Naive B cell (primary cell): Measurements from ENCODE around the gene SCMH1. TPM values are rescaled to one million over a fixed set of nuclear protein-coding genes. Genes with fewer than 3 reads are reported as not detected.
"Not testable (repeated sequence)": the region's sequence is repeated elsewhere in the genome, so short reads cannot be mapped to it uniquely, and the experiment has no call there.

Experiments used
- ATAC-seq, 2 donors: fragments of 150-1000 bp; cut with Tn5 transposase; 2 replicates each; pipeline ENCODE4 v1.10.0; 2021; ENCODE audit warnings: low read depth in 2 of 2, mild to moderate bottlenecking in 2 of 2, moderate library complexity in 2 of 2
- DNase-seq: peaks from one replicate; pipeline ENCODE4 v3.0.0; 2022
- H3K27ac Mint-ChIP-seq, 6 donors: one replicate each; pipeline ENCODE4 v1.8.0; 2020 to 2022; ENCODE audit warnings: mild to moderate bottlenecking in 6 of 6, mixed read lengths in 6 of 6, moderate library complexity in 5 of 6, inconsistent platforms in 2 of 6
- H3K27me3 Mint-ChIP-seq, 3 donors: one replicate each; pipeline ENCODE4 v1.8.0; 2021 to 2022; ENCODE audit warnings: mixed read lengths in 3 of 3, mild to moderate bottlenecking in 1 of 3
- H3K36me3 Mint-ChIP-seq, 2 donors: one replicate each; pipeline ENCODE4 v1.8.0; 2020 to 2022; ENCODE audit warnings: mixed read lengths in 2 of 2, inconsistent platforms in 1 of 2, mild to moderate bottlenecking in 1 of 2
- H3K4me1 Mint-ChIP-seq, 3 donors: one replicate each; pipeline ENCODE4 v1.8.0; 2020 to 2022; ENCODE audit warnings: mixed read lengths in 3 of 3, inconsistent platforms in 1 of 3, mild to moderate bottlenecking in 1 of 3, moderate library complexity in 1 of 3
- H3K4me3 Mint-ChIP-seq, 8 donors: one replicate each; pipeline ENCODE4 v1.8.0; 2020 to 2022; ENCODE audit warnings: mild to moderate bottlenecking in 8 of 8, mixed read lengths in 8 of 8, moderate library complexity in 8 of 8, inconsistent platforms in 2 of 8
- H3K9me3 Mint-ChIP-seq, 7 donors: one replicate each; pipeline ENCODE4 v1.8.0; 2020 to 2022; ENCODE audit warnings: mixed read lengths in 7 of 7, mild to moderate bottlenecking in 5 of 7, inconsistent platforms in 2 of 7, moderate library complexity in 1 of 7
- polyA plus RNA-seq, 6 donors: library from polyadenylated mRNA; unstranded; fragments of 300-500 nt; fragmentation: Illumina TruSeq; gene quantifications; one replicate each; pipeline ENCODE4 v1.2.3, GENCODE V29; 2021; ENCODE audit warnings: low read depth in 6 of 6

The SCMH1 gene
- polyA plus RNA-seq, 6 donors from 2014 or later, result 2.1 to 16.9 (median 6.2) TPM

DNA sequence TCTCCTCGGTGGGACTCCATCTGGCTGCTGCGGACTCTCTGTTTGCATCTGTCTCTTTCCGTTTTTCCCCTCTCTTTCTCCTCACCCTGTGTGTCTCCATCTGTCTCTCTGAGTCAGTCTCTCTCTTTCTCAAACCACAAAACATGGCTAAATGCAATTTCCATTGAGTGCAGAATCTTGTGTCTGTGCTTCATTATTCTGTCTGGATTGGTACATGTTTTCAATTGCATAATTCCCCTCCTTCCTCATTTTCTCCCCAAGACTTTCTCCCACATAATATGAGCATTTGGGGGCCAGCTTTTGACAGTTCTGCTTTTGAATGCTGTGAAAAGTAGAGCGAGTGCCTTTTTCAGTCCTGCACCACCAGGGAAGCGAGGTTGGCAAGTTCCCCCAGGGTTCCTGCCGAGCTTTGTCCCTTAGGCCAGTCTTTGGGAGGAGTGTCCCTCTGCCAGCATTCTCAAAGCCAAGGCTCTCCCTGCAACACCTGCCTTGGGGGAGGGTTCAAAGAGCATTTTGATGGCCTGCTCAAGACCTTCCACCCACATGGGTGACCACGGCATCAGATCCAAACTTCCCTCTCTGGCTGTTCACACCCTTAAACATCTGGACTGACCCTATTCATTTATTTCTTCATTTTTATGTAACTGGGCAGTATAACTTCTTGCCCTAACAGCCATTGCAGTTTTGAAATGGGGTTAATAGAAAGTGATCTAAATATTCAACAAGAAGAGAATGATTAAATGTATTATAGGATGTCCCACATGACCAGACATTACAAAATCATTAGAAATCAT, 32.8 kb upstream of the SCMH1 start:
- no peaks in the 10 kb centered on the region for H3K9me3 Mint-ChIP-seq
- DNase-seq (no peak), ATAC-seq (no peak)
- H3K4me1 Mint-ChIP-seq, result no peaks in the 10 kb centered on the region
- no peak overlapping the region for H3K27ac Mint-ChIP-seq
- H3K27me3 Mint-ChIP-seq, result peaks cover 16 to 32% (median 22%) of the 10 kb centered on the region in 3 donors
- H3K36me3 Mint-ChIP-seq, result no peaks in the 10 kb centered on the region
- no peak overlapping the region for H3K4me3 Mint-ChIP-seq

DNA sequence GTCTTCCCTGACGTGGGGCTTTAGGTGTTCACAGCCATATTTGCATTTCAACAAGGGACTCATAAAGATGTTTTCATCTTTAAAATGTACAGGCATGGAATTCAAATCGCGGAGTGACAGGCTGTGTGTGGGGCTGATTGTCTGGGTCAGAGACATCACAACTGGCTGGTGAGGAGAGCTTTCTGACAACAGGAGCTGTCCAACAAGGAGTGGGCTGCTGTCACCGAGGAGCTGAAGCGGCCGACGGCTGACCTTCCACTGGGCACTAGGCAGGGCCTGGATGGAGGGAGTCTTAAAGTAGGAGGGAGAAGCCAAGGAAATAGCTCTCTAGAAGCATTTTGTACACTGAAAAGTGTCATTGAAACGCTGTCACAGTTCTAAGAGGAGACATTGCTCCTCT, 30.5 kb upstream of the SCMH1 start:
- Mint-ChIP-seq H3K4me1 (peaks cover 0 to 6% (median 4%) of the 10 kb centered on the region in 3 donors), H3K27me3 (peaks cover 17 to 26% (median 18%) of the 10 kb centered on the region in 3 donors), H3K27ac (no peak overlapping the region), H3K9me3 (no peaks in the 10 kb centered on the region), H3K36me3 (no peaks in the 10 kb centered on the region), H3K4me3 (no peak overlapping the region)
- no peak for DNase-seq
- ATAC-seq, result no peak

DNA sequence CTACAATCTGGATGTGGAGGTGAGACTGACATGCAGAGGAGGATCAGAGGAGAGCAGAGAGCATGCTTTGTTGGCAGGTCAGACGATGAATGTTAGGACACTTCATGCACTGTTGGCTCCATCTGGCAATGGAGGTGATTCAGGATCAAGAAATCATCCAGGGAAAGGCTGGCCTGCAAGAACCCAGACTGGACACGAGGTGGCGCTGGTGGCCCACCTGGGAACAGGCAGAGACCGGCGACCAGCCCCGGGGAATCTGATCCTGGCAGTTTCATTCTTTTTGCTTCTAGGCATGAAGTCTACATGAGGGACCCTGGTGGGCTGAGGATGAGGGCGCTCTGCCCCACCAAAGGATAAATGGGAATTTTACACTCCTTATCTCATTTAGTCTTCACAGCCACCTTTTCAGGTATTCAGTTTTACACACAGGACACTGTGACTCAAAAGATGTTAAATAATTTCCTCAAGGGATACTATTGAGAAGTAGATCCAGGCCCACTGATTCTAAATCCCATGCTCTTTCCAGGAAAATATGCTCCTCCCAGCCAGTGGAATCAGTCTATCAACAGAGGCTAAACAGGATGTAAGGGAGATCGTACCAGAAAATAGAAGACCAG, 26.2 kb upstream of the SCMH1 start:
- ATAC-seq, result peak in 1 of 2 donors; percentile 37
- Mint-ChIP-seq H3K27me3 (peaks cover 13 to 15% (median 14%) of the 10 kb centered on the region in 3 donors), H3K9me3 (no peaks in the 10 kb centered on the region), H3K27ac (peak overlapping the region in 3 of 6 donors; percentile 33 to 92 (median 65)), H3K4me3 (peak overlapping the region in 2 of 8 donors; percentile 30 to 63), H3K4me1 (peaks cover 0 to 6% (median 4%) of the 10 kb centered on the region in 3 donors), H3K36me3 (no peaks in the 10 kb centered on the region)
- peak; percentile 44 for DNase-seq

DNA sequence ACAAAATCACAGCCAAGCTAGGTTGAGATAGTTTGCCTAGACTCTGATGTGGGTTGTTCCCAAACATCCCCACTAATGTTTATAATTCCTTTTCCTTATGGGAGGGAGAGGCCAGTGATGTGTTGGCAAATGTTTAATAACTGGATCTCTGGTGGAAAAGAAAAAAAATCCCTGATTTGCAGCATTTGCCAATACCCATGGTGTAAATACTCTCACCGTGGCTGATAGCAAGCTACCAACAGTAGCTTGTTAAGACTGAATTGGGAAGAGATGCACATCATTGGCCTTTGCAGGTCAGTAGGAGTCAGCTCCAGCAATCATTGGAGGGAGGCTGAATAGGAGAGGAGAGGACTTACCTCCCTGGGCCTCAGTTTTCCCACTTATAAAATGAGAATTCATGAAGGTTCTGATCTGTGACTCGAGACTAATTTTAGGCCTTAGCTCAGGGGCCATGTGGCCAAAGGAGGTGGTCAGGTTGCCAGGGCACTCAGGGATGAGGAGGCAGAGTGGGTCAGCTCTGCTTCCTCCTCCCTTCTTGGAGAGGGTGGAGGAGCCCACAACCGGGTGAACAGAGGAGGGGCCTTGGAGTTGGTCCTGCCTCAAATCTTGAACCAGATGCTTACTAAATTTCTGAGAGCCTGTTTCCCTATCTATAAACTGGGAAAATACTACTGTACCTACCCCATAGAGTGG, 20.0 kb upstream of the SCMH1 start:
- Mint-ChIP-seq H3K36me3 (no peaks in the 10 kb centered on the region), H3K27me3 (peaks cover 0 to 4% (median 1%) of the 10 kb centered on the region in 3 donors), H3K9me3 (no peaks in the 10 kb centered on the region), H3K4me1 (no peaks in the 10 kb centered on the region), H3K27ac (no peak overlapping the region), H3K4me3 (no peak overlapping the region)
- ATAC-seq (no peak), DNase-seq (no peak)

DNA sequence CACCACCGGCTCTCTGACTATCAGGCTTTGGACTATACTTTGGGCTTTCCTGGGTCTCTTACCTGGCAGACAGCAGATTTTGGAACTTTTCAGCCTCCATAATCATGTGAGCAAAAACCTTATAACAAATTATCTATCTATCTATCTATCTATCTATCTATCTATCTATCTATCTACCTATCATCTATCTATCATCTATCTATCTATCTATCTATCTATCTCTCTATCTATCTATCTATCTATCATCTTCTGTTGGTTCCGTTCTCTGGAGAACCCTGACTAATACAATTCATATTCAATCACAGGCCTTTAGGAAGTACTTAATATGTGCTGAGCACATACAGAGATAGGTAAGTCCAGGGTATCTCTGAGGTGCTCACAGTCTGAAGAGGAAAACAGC, 18.7 kb upstream of the SCMH1 start:
- no peak overlapping the region for H3K4me3 Mint-ChIP-seq
- H3K27ac Mint-ChIP-seq, result no peak overlapping the region
- H3K4me1 Mint-ChIP-seq, result no peaks in the 10 kb centered on the region
- H3K27me3 Mint-ChIP-seq, result peaks cover 0 to 18% (median 14%) of the 10 kb centered on the region in 3 donors
- DNase-seq (no peak), ATAC-seq (no peak)
- H3K9me3 Mint-ChIP-seq, result peaks cover 0 to 6% (median 2%) of the 10 kb centered on the region in 7 donors
- H3K36me3 Mint-ChIP-seq, result peaks cover 0 to 12% of the 10 kb centered on the region in 2 donors

DNA sequence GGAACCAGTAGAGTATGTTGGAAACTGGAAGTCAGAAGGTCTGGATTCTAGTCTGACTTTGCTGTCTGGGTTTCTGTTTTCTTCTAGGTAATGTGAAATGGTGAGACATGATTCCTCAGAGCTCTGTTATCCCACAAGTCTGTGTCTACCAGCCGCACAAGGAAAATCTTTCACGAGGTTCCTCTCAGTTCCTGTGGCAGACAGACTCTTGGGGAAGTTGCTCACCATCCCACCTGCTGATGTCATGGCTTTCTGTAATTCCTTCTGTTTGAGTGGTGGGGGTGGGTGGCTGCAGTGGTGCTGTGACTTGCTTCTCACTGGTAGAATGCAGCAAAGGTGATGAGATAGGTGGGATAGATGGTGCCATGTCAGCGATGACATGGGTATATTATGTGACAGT, 17.1 kb upstream of the SCMH1 start:
- peaks cover 0 to 17% of the 10 kb centered on the region in 2 donors for H3K36me3 Mint-ChIP-seq
- H3K9me3 Mint-ChIP-seq, result peaks cover 0 to 12% (median 7%) of the 10 kb centered on the region in 7 donors
- no peak overlapping the region for H3K4me3 Mint-ChIP-seq
- ATAC-seq (no peak), DNase-seq (no peak)
- no peak overlapping the region for H3K27ac Mint-ChIP-seq
- peaks cover 0 to 27% (median 15%) of the 10 kb centered on the region in 3 donors for H3K27me3 Mint-ChIP-seq
- H3K4me1 Mint-ChIP-seq, result no peaks in the 10 kb centered on the region

DNA sequence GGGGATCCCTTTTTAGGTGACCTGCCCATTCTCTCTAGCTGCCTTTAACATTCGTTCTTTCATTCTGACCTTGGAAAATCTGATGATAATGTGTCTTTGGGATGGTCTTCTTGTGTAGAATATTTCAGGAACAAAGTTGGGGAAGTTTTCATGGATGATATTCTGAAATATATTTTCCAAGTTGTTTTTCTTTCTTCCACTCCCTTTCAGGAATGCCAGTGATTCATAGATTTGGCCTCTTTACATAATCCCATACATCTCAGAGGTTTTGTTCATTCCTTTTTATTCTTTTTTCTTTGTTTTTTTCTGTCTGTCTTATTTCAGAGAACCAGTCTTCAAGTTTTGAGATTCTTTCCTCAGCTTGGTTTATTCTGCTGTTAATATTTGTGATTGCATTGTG, 13.9 kb upstream of the SCMH1 start:
- no peaks in the 10 kb centered on the region for H3K4me1 Mint-ChIP-seq
- H3K9me3 Mint-ChIP-seq, result peaks cover 2 to 17% (median 9%) of the 10 kb centered on the region in 7 donors
- H3K36me3 Mint-ChIP-seq, result peaks cover 0 to 17% of the 10 kb centered on the region in 2 donors
- no peak overlapping the region for H3K27ac Mint-ChIP-seq
- ATAC-seq, result no peak
- no peak overlapping the region for H3K4me3 Mint-ChIP-seq
- no peak for DNase-seq
- H3K27me3 Mint-ChIP-seq, result peaks cover 0 to 36% (median 15%) of the 10 kb centered on the region in 3 donors

DNA sequence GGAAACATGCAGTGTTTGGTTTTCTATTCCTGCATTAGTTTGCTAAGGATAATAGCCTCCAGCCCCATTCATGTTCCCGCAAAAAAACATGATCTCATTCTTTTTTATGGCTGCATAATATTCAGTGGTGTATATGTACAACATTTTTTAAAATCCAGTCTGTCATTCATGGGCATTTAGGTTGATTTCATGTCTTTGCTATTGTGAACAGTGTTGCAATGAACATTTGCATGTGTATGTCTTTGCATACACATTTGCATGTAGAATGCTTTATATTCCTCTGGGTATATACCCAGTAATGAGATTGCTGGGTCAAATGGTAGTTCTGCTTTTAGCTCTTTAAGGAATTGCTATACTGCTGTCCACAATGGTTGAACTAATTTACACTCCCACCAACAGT, 9.0 kb upstream of the SCMH1 start:
- not testable (repeated sequence) for H3K4me1 Mint-ChIP-seq, H3K27ac Mint-ChIP-seq, DNase-seq, H3K36me3 Mint-ChIP-seq, H3K4me3 Mint-ChIP-seq, ATAC-seq
- peaks cover 4 to 27% (median 4%) of the 10 kb centered on the region in 3 donors for H3K27me3 Mint-ChIP-seq
- peaks cover 2 to 15% (median 6%) of the 10 kb centered on the region in 7 donors for H3K9me3 Mint-ChIP-seq

DNA sequence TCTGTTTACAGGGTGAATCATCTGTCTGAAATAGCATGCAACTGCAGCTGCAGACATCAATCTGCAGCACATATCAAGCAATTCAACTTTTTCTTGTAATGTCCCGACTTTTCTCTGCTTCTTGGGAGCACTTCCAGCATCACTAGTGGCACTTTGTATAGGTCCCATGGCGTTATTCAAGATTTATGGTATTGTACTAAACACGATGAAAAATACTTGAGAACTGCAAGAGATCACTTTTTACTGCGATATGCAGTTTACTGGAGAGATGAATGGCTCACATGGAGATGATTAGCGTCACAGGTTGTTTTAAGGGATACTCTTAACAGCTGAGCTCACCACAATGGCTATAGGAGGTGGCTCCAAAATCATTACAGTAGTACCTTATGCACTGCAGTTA, 7.2 kb upstream of the SCMH1 start:
- Mint-ChIP-seq H3K4me1 (peaks cover 0 to 3% (median 0%) of the 10 kb centered on the region in 3 donors), H3K27ac (no peak overlapping the region), H3K36me3 (no peaks in the 10 kb centered on the region), H3K9me3 (peaks cover 0 to 7% (median 2%) of the 10 kb centered on the region in 7 donors), H3K4me3 (no peak overlapping the region), H3K27me3 (peaks cover 0 to 16% (median 4%) of the 10 kb centered on the region in 3 donors)
- DNase-seq (no peak), ATAC-seq (no peak)

DNA sequence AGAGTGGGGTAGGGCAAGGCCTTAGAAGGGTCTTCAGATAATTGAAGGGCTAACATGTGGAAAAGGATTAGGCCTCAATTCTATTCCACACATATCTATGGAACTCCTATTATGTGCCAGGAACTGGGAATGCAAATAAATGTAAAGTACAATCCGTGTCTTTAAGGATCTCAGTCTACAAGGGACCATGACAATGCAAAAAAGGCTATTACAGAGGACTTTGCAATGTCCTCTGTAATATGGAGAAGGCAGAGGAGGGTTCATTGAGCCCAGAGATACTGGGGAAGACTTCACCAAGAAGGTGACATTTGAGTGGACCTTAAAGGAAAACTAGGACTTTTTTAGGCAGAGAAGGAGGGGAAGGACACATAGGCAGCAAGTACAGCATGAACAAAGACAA, 4.5 kb upstream of the SCMH1 start:
- ATAC-seq (no peak), DNase-seq (no peak)
- H3K27me3 Mint-ChIP-seq, result peaks cover 0 to 5% (median 4%) of the 10 kb centered on the region in 3 donors
- H3K4me3 Mint-ChIP-seq, result no peak overlapping the region
- H3K9me3 Mint-ChIP-seq, result no peaks in the 10 kb centered on the region
- H3K27ac Mint-ChIP-seq, result no peak overlapping the region
- H3K4me1 Mint-ChIP-seq, result peaks cover 7% of the 10 kb centered on the region in 3 donors
- no peaks in the 10 kb centered on the region for H3K36me3 Mint-ChIP-seq

DNA sequence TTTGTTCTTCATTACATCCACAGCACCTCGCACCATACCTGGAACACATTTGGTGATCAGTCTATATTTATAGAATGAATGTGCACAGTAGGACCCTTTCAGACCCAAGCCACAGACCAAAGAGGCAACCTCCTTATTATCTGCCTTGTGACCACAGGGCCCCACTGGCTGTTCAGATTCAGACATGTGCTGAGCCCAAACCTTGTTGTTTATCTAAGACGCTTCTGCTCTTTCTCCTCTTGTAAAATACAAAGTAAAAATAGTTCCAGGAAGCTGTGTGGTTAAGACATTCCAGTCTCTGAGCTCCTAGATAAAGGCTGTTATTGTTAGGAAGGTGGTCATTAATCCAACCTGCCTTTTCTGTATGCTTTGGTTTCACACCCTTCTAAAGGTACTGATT, 3.6 kb upstream of the SCMH1 start:
- Mint-ChIP-seq H3K27ac (peak overlapping the region in 1 of 6 donors; percentile 62), H3K4me3 (peak overlapping the region in 1 of 8 donors; percentile 88)

DNA sequence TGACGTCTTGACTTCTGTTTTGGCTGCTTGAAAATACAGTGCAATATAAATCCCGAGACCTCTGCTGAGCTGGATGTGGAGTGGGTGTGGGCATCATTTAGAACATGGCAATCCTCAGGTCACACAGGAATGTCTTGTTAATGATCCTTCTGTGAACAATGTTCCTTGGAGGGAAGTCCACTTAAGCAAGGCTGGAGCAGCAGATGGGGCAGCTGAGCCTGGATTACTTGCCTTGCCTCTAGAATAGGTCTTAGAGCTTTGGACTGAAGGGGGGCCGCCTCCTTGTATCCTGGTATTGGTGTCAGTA, 926 bp upstream of the SCMH1 start:
- Mint-ChIP-seq H3K27me3 (peaks cover 0 to 5% (median 4%) of the 10 kb centered on the region in 3 donors), H3K36me3 (no peaks in the 10 kb centered on the region), H3K9me3 (no peaks in the 10 kb centered on the region), H3K27ac (peak overlapping the region in 5 of 6 donors; percentile 40 to 94 (median 65)), H3K4me3 (peak overlapping the region; percentile 71 to 91 (median 84)), H3K4me1 (peaks cover 12 to 16% (median 14%) of the 10 kb centered on the region in 3 donors)
- ATAC-seq (no peak), DNase-seq (no peak)

More for the DNA sequence above, 3.6 kb upstream of the SCMH1 start:
- H3K36me3 Mint-ChIP-seq, result no peaks in the 10 kb centered on the region
- DNase-seq (no peak), ATAC-seq (no peak)
- H3K27me3 Mint-ChIP-seq, result peaks cover 0 to 5% (median 4%) of the 10 kb centered on the region in 3 donors
- no peaks in the 10 kb centered on the region for H3K9me3 Mint-ChIP-seq
- peaks cover 11 to 12% (median 12%) of the 10 kb centered on the region in 3 donors for H3K4me1 Mint-ChIP-seq

DNA sequence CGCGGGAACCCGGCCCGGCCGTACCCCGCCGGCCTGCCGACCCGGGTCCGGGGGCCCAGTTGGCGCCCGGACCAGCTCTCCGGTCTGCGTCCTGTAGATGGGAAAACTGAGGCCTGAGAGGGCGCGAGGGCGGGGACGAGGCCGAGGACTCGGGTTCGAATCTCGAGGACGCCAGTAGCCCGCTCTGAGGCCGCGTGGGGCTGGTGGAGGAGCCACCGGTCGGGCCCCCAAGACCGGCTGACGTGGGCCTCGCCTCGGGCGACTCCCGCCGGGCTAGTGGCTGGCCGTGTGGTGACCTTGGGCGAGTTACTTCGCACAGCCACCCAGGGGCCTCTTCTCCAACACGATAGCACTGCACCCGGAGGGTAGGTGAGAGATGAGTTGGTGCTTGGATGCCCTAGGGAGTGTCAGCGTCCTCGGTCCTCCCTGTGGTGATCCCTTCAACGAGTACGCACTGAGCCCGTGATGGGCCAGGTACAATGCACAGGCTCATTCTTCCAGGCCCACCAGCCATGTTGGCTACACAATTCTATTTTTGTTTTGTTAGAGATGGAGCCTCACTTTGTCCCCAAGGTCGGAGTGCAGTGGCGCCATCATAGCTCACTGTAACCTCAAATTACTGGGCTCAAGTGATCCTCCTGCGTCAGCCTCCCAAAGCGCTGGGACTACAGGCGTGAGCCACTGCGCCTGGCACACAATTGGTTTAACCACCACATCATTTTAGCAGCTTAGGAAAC, 404 bp upstream of the SCMH1 start:
- DNase-seq (no peak), ATAC-seq (peak in 1 of 2 donors; percentile 2)
- H3K4me1 Mint-ChIP-seq, result peaks cover 12 to 16% (median 14%) of the 10 kb centered on the region in 3 donors
- H3K27ac Mint-ChIP-seq, result peak overlapping the region in 4 of 6 donors; percentile 40 to 94 (median 78)
- no peaks in the 10 kb centered on the region for H3K9me3 Mint-ChIP-seq
- peak overlapping the region; percentile 71 to 91 (median 84) for H3K4me3 Mint-ChIP-seq
- peaks cover 0 to 5% (median 4%) of the 10 kb centered on the region in 3 donors for H3K27me3 Mint-ChIP-seq
- no peaks in the 10 kb centered on the region for H3K36me3 Mint-ChIP-seq
